Measurements from ENCODE around the gene OSBPL5. TPM values are rescaled to one million over a fixed set of nuclear protein-coding genes. Genes with fewer than 3 reads are reported as not detected.

The OSBPL5 gene
- total RNA-seq, 4 donors from 2014 or later: 12.9 to 64.2 (median 22.3) TPM

GRCh38 chr11:3201112-3201581 is 36.0 kb upstream of the OSBPL5 start:
- no peak for TF ChIP-seq CTCF (IDR thresholded peaks at IDR 0.05; ENCODE audit: low read depth)

- TF ChIP-seq CTCF (IDR thresholded peaks at IDR 0.05; ENCODE audit: low read depth): no peak
Observed at GRCh38 chr11:3200388-3201111, 35.4 kb upstream of the OSBPL5 start.

DNA sequence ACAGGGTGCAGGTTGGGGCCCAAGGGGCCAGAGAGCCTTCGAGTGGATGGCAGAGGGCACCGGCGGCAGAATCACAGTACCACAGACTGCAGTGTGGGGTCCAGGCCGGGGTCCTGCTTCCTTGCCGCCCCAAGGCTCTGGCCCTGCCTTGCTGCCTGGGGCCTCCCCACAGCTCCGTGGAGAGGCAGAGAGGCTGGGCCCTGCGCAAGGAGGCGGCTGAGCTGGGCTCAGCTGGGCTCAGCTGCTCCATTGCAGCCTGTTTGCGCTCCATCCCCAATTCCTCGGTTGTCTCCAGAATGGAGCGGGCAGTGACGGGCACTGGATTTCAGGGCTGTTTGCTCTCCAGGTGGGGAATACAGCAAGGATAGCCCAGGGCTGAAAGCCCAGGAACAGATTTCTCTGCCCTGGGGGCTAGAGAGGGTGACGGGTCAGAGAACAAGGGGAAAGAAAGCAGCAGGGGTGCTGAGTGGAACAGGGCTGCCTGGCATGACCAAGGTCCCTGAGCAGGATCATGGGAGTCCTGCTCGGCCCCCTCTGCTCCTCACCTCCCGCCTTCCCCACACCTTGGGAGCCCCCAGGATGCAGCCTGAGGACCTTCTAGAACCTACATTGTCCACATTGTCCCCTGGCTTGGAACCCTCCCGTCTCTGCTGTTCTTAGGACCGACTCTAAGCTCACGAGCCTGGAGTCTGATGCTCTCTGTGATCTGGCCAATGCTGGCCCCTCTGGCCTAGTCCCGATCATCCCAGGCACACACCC is 34.6 kb upstream of the OSBPL5 start:
- no peak for TF ChIP-seq CTCF (IDR thresholded peaks at IDR 0.05; ENCODE audit: low read depth)

- no peak for TF ChIP-seq CTCF (IDR thresholded peaks at IDR 0.05; ENCODE audit: low read depth)
Observed at GRCh38 chr11:3198815-3199214, 33.7 kb upstream of the OSBPL5 start.

DNA sequence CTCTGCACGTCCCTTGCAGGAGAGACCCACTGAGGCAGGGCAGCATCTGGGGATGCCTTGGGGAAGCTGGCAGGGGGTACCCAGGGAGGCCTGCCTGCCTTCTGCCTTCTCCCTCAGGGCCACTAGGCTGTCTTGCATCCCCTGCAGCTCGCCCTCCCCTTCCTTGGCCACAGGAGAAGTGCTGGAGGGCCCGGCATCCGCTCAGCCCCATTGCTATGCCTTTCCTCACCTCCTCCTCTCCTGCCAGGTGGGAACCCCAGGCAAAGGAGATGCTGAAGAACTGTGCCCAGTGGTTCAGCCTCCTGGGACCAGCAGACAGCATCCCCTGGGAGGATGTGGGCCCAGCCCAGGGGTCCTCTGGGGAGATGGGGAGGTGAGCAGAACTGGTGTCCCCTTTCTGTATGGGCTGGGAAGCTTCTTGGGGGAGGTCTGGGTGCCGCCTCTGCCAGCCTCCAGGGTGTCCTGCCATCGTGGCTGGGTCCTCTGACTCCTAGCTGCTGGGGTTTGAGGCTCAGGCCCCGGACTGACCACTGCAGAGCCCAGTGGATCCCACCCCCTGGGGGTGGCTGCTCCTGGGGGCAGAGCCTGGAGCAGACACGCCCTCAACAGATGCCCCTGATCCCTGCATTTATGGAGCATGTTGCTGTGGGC is 32.9 kb upstream of the OSBPL5 start:
- TF ChIP-seq CTCF (IDR thresholded peaks at IDR 0.05; ENCODE audit: low read depth): no peak

- TF ChIP-seq CTCF (IDR thresholded peaks at IDR 0.05; ENCODE audit: low read depth): no peak
Observed at GRCh38 chr11:3197044-3197695, 32.1 kb upstream of the OSBPL5 start.

All from subcutaneous adipose tissue (tissue), 4 donors.